Hematopoietic multipotent progenitor cell treated with erythropoietin and hydrocortisone succinate and interleukin-3 and kit ligand, for 4 days (in vitro differentiated cells): ENCODE data around the gene LRRC8D.
"Not testable (repeated sequence)": the region's sequence is repeated elsewhere in the genome, so short reads cannot be mapped to it uniquely, and the experiment has no call there.

ENCODE experiments used
- DNase-seq: peaks from one replicate; pipeline ENCODE4 v3.0.0-alpha.2; 2015

The LRRC8D gene

DNA sequence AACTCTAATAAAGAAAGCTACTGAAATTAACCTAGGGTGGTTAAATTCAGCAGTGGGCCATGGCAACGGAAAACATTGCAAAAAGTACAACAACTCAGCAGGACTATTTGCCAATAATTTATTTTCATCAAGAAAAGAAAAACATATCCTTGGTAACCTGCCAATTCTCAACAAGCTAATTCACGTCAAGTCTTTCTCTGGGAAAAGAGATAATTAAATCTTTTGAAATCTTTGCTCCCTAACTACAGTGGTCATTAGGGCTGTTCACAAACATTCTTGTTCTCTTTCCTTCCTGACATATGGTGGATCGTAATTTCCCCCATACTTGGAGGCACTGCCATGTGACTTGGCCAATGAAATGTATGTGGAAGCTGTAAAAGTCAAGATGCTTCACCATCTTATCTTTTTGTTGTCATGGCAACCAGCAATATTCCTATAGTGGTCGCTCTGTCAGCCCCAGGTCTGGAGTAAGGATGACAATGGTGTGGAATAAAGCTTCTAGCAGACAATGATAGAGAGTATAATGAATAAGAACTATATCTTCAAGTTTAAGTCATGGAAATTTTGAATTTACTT lies 144.4 kb downstream of the LRRC8D start:
- no peak for DNase-seq

DNA sequence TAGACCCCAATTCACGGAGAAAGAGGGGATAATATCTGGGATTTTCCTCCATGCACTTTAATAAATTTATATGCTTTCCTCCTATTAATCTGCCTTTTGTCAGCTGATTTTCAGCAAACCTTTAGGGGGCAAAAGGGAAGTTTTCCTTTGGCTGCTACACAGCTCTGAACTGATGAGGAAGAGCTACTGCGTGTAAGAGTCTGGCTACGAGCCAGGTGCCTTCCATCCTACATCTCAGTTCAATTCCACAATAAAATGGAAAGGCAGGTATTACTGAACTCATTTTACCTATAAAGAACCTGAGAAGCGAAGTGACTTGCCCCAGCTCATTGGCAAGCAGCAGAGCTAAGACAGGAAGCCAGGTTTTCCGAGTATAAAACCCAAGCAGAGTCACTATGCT lies 145.8 kb downstream of the LRRC8D start:
- DNase-seq = peak; percentile 38

DNA sequence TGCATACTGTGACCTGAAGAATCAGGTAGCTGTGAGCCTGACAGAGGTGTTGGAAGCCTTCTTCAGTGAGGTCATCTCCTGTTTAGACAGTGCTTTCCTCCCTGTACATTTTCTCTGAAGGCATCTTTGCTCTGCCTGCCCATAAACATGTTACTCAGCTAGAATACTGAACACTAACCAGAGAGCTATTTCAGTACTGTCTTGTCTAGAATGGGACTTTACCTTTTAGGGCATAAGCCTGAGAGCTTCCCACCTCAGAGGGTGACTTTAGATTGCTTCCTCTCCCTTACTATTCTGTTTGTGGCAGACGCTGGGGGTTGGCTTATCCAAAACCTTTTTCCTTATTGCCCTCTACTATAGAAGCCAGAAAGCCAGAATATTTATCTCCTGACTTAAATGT lies 150.8 kb downstream of the LRRC8D start:
- no peak for DNase-seq

DNA sequence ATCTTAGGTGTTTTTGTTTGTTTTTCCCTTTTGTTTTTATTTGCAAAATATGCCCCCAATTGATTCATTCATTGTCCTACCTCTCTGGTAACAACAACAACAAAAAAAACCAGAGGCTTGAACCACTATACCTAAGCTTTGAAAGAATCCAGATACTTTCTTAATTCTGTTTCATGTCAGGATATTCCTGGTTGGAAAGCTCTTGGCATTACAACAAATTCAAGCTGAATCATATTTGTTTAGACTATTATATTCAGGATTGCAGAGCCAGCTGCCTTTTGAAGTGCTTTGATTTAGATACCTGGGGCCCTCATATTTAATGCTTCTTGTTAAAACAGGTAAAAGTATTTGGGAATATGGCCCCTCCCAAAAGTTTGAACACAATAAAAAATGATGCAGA lies 151.2 kb downstream of the LRRC8D start:
- DNase-seq = no peak

DNA sequence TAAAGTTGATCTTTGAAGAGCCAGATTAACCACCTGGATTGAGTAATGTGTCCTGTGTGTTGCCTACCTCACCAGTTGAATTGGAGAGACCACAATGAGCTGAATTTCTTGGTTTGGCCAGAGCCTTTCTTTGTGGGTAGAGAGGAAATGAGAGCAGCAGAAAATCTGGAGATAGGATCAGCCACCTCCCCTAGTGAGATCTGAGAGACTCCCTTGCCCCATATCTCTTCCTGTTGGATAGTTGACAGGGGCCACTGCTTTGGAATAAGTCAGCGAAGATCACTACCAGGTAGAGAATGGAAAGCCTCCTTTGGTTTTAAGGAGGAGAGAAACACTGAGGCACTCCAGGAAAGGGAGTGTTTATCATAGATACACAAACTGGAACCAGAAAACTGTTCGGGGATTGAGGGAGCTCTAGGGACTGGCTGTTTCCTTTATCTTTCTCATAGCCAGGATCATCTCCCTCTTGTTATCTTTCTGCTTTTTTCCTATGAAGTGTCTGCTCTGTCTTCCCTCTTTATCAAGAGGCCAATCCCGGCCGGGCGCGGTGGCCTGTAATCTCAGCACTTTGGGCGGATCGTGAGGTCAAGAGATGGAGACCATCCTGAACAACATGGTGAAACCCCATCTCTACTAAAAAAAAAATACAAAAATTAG lies 152.8 kb downstream of the LRRC8D start:
- peak; percentile 75 for DNase-seq

DNA sequence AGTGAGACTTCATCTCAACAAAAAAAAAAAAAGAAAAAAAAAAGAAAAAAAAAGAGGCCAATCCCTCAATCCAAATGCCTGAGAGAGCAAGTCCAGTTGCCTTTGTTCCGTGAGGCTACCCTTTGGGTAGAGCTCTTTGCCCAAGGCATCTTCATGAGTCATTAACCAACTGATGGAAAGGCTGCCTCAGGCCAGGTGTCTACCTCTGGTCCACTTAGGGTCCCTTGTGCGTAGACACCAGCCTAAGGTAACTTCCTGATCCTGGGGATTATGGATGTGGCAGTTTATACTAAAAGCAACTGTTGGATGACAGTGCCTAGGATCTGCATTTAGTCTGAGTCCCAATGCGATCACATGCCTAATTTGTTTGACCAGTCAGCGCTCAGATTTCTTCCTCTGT lies 153.4 kb downstream of the LRRC8D start:
- DNase-seq = no peak

DNA sequence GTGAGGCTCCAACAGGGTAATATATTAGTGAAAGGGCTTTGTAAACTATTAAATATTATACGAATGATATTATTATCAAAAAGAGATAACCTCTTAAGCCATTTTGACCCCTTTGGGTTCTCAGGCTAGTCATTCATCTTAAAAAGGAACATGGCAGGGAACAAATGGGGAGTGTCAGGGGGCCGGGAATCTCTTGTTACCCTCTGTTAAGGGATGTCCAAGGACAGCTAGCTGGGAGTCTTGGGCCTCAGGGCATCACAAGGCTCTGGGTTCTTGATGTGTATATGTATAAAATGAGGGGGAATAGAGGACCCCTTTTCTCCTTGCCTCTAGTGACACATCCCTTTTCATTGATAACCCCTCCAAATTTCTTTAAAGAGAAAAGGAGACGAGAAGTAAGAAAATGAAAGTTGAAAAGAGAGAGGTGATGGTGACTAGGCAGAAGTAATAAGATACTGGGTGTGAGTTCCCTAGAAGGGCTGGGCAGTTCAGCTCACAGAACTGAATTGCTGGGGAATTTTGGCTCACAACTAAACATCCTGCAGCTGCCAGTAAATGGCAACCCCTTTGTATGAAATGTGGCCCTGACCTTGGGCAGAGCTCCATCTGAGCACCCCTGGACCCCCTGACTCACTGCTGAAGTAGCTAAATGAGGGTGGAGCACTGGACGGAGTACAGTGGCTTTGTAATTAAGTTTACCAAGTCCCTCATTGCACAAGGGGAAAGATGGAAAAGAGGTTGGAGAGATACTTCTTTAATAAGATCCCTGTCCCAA lies 154.1 kb downstream of the LRRC8D start:
- no peak for DNase-seq

DNA sequence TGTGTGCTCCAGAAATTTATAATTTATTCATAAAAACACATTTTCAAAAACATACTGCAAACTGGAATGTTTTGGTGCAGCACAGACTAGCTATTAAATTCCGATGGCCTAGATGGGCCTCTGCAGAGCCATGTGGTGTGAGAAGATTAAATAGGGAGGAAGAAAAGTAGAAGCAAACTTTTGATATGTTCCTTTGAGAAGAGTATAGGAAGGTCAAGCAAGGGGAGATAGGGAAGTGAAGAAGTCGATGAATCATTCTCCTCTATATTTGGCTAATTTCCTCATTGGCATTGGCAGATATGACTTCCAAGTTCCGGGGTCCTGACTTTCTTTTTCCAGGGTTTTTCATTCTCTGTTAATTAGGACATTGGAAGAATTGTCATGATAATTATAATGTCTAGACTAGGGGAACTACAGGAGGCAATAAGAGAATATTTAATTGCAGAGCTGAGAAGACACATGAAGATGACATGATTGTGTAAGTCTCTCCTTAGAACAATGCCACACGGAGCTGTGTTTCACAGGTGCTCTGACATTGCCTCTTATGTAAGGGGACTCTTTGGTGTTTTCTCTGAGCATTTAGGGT lies 154.8 kb downstream of the LRRC8D start:
- peak; percentile 73 for DNase-seq

DNA sequence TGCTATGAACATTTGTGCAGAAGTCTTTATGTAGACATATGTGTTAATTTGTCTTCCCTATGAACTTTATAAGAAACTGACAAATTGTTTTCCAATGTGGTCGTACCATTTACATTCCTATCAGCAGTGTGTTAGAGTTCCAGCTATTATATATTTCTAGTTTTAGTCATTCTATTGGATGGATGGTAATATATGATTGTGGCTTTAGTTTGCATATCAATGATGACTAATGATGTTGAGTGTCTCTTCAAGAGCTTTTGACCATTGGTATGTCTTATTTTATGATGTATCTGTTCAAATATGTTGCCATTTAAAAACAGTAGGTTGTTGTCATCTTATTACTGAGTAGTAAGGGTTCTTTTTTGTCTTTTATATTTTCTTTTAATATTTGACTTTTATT lies 157.9 kb downstream of the LRRC8D start:
- no peak for DNase-seq

DNA sequence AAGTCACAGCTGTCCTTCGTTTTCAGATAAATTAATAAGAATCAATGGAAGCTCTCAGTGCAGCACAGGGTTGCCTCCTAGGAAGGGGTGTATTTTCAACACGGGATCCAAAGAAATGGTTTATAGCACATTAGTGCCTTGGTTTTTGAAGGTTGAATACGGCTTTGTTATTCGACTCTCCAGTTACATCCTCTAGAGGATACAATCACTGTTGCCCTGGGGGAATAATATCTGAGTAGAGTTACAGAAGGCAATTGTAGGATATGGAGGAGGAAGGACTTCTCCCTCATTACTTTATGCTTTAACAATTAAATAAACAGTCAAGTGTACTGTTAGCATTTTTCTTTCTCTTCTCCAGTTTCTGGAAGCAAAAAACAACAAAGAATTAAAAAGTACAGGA lies 159.8 kb downstream of the LRRC8D start:
- no peak for DNase-seq

DNA sequence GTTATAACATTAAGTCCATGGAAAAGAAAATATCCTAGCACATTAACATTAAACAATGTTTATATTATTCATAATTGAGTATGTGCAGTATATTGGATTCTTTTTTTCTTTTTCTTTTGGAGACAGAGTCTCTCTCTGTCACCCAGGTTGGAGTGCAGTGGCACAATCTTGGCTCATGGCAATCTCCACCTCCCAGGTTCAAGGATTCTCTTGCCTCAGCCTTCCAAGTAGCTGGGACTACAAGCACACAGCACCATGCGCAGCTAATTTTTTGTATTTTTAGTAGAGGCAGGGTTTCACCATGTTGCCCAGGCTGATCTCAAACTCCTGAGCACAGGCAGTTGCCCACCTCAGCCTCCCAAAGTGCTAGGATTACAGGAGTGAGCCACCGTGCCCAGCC lies 162.0 kb downstream of the LRRC8D start:
- not testable (repeated sequence) for DNase-seq

DNA sequence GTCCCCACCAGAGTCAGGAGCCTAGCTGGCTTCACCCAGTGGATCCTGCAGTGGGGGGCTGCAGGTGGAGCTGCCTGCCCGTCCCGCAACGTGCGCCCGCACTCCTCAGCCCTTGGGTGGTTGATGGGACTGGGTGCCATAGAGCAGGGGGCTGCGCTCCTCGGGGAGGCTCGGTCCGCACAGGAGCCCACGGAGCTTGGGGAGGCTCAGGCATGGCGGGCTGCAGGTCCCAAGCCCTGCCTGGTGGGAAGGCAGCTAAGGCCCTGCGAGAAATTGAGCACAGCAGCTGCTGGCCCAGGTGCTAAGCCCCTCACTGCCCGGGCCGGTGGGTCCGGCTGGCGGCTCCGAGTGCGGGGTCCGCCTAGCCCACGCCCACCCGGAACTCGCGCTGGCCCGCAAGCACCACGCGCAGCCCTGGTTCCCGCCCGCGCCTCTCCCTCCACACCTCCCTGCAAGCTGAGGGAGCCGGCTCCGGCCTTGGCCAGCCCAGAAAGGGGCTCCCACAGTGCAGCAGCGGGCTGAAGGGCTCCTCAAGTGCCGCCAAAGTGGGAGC lies 163.8 kb downstream of the LRRC8D start:
- DNase-seq = not testable (repeated sequence)

DNA sequence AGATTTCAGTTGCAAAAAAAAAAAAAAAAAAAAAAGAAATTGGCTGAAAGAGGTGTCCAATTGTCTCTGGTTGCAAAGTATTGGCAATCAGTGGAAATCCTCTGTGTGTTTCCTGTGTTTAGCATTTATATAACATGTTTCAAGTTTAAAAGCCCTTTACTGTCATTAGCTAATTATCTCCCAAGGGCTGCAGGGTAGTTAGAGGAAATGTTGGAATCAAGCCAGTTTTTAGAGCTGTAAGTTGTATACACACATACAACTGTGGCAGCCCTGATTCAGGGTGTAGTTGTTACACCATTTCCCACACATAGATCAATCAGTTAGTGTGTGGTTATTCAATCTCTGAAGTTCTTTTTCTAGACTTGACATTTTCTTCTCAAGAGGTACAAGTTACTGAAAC lies 165.2 kb downstream of the LRRC8D start:
- DNase-seq = peak; percentile 49
